Measurements from ENCODE around the gene TMEM267. TPM values are rescaled to one million over a fixed set of nuclear protein-coding genes. Genes with fewer than 3 reads are reported as not detected.
"Not testable (repeated sequence)": the region's sequence is repeated elsewhere in the genome, so short reads cannot be mapped to it uniquely, and the experiment has no call there.

Gene TMEM267
- polyA plus RNA-seq, 1 donor from 2014 or later = 8.0 TPM

GRCh38 chr5:43425983-43426382 lies 57.7 kb downstream of the TMEM267 start:
- H3K9me3 ChIP-seq (ENCODE audit: low read length) = no peaks in the 10 kb centered on the region
- no peaks in the 10 kb centered on the region for H3F3A ChIP-seq (ENCODE audit: insufficient read depth, low read length, poor library complexity, severe bottlenecking)
- no peaks in the 10 kb centered on the region for H3K36me3 ChIP-seq (ENCODE audit: insufficient read depth, low read length)
- H3K27me3 ChIP-seq (ENCODE audit: insufficient read depth, low read depth, low read length) = no peaks in the 10 kb centered on the region
- no peaks in the 10 kb centered on the region for H4K20me1 ChIP-seq (ENCODE audit: insufficient read depth)
- no peaks in the 10 kb centered on the region for H3K9me2 ChIP-seq (ENCODE audit: insufficient read depth, low read length)
- H3K27ac ChIP-seq (ENCODE audit: low read length) = no peak overlapping the region
- H3K9ac ChIP-seq (ENCODE audit: low read length) = no peak overlapping the region
- no peak overlapping the region for H2AFZ ChIP-seq (ENCODE audit: low read depth, low read length)
- TF ChIP-seq EP300 (conservative IDR thresholded peaks at IDR 0.05; ENCODE audit: poor library complexity, severe bottlenecking) (no peak), RAD21 (conservative IDR thresholded peaks at IDR 0.05) (no peak), TAF1 (IDR thresholded peaks at IDR 0.05; ENCODE audit: low read depth) (no peak), EZH2 (IDR thresholded peaks at IDR 0.05; ENCODE audit: borderline replicate concordance, insufficient read depth, low read length, poor library complexity, severe bottlenecking) (no peak), SMC3 (conservative IDR thresholded peaks at IDR 0.05; ENCODE audit: poor library complexity) (no peak), MXI1 (conservative IDR thresholded peaks at IDR 0.05; ENCODE audit: poor library complexity, severe bottlenecking) (no peak), POLR2AphosphoS5 (IDR thresholded peaks at IDR 0.05) (no peak), CTCF (IDR thresholded peaks at IDR 0.05; ENCODE audit: poor library complexity, severe bottlenecking) (no peak), REST (IDR thresholded peaks at IDR 0.05; ENCODE audit: borderline replicate concordance) (no peak)
- no peak overlapping the region for H3K4me3 ChIP-seq (ENCODE audit: low read length)
- H3K79me2 ChIP-seq (replicated peaks; ENCODE audit: insufficient read depth, low read length) = no peaks in the 10 kb centered on the region
- H3K4me2 ChIP-seq (ENCODE audit: low read length) = no peak overlapping the region

GRCh38 chr5:43423086-43423485 lies 60.6 kb downstream of the TMEM267 start:
- H3K27ac ChIP-seq (ENCODE audit: low read length); H3K4me3 ChIP-seq (ENCODE audit: low read length); H3K9me3 ChIP-seq (ENCODE audit: low read length); H3K4me2 ChIP-seq (ENCODE audit: low read length); H4K20me1 ChIP-seq (ENCODE audit: insufficient read depth); H2AFZ ChIP-seq (ENCODE audit: low read depth, low read length); H3K9ac ChIP-seq (ENCODE audit: low read length); H3K79me2 ChIP-seq (replicated peaks; ENCODE audit: insufficient read depth, low read length); H3K27me3 ChIP-seq (ENCODE audit: insufficient read depth, low read depth, low read length); H3K36me3 ChIP-seq (ENCODE audit: insufficient read depth, low read length); H3K9me2 ChIP-seq (ENCODE audit: insufficient read depth, low read length); H3F3A ChIP-seq (ENCODE audit: insufficient read depth, low read length, poor library complexity, severe bottlenecking): not testable (repeated sequence)

GRCh38 chr5:43422143-43422542 lies 61.5 kb downstream of the TMEM267 start:
- Histone ChIP-seq H4K20me1 (ENCODE audit: insufficient read depth) (no peaks in the 10 kb centered on the region), H3K9ac (ENCODE audit: low read length) (no peak overlapping the region), H3K9me2 (ENCODE audit: insufficient read depth, low read length) (no peaks in the 10 kb centered on the region), H2AFZ (ENCODE audit: low read depth, low read length) (no peak overlapping the region), H3K27ac (ENCODE audit: low read length) (no peak overlapping the region), H3K79me2 (replicated peaks; ENCODE audit: insufficient read depth, low read length) (no peaks in the 10 kb centered on the region), H3K4me2 (ENCODE audit: low read length) (no peak overlapping the region), H3K36me3 (ENCODE audit: insufficient read depth, low read length) (no peaks in the 10 kb centered on the region), H3K9me3 (ENCODE audit: low read length) (no peaks in the 10 kb centered on the region), H3K27me3 (ENCODE audit: insufficient read depth, low read depth, low read length) (no peaks in the 10 kb centered on the region), H3K4me3 (ENCODE audit: low read length) (no peak overlapping the region), H3F3A (ENCODE audit: insufficient read depth, low read length, poor library complexity, severe bottlenecking) (no peaks in the 10 kb centered on the region)
- TF ChIP-seq SMC3 (conservative IDR thresholded peaks at IDR 0.05; ENCODE audit: poor library complexity) (no peak), MXI1 (conservative IDR thresholded peaks at IDR 0.05; ENCODE audit: poor library complexity, severe bottlenecking) (no peak), REST (IDR thresholded peaks at IDR 0.05; ENCODE audit: borderline replicate concordance) (no peak), EZH2 (IDR thresholded peaks at IDR 0.05; ENCODE audit: borderline replicate concordance, insufficient read depth, low read length, poor library complexity, severe bottlenecking) (no peak), TAF1 (IDR thresholded peaks at IDR 0.05; ENCODE audit: low read depth) (no peak), POLR2AphosphoS5 (IDR thresholded peaks at IDR 0.05) (no peak), CTCF (IDR thresholded peaks at IDR 0.05; ENCODE audit: poor library complexity, severe bottlenecking) (no peak), EP300 (conservative IDR thresholded peaks at IDR 0.05; ENCODE audit: poor library complexity, severe bottlenecking) (no peak), RAD21 (conservative IDR thresholded peaks at IDR 0.05) (no peak)

Data from neural cell (in vitro differentiated cells).